ENCODE measurements around the gene NCAPG2.
"Not testable (repeated sequence)": the region's sequence is repeated elsewhere in the genome, so short reads cannot be mapped to it uniquely, and the experiment has no call there.

Gene NCAPG2

DNA sequence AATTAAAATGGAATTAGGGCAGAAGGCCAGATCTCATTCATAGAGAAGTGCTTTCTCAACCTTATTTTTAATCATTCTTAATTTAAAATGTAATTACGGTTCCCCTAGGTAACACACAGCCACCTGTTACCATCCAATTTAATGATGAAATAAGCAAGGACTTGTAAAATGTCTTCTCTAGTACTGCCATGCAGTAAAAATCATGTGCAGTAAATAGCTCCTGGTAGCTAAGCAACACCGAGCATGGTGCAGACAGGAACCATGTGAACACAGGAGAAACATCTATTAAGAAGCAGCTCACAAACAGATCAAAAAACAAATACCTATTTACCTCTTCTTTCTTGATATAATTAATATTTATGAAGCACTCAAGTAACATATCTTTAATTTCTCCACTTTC, 15.1 kb downstream of the NCAPG2 start:
- Histone ChIP-seq H3K36me3 (replicated peaks) (peaks cover 91% of the 10 kb centered on the region), H3K9me3 (no peaks in the 10 kb centered on the region), H3K4me1 (no peaks in the 10 kb centered on the region), H3K27me3 (ENCODE audit: low read depth) (no peaks in the 10 kb centered on the region), H3K4me3 (no peak overlapping the region)
- no peak for DNase-seq (ENCODE audit: low spot score in 2 of 2)
- in situ Hi-C loops (cut with MboI; ENCODE audit: low sequenced_read_pairs) = no loop called here

DNA sequence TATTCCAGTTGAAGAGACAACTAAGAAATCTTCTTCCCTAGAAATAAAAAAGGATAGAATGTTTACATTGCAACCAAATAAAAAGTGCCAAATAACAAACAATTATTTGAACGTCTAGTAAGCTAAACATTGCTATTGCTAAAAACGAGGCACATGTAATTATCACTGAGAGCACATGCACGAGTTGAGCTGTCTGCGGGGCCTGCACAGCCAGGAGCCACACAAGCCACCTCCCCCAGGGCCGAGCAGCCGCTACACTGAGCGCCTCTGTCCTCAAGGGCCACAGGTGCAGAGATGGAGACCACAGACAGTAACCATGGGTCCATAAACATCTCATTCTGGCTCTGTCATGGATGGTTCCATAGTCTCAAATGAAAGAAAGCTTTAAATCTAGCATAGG, 17.2 kb downstream of the NCAPG2 start:
- Histone ChIP-seq H3K36me3 (replicated peaks) (peaks cover 91% of the 10 kb centered on the region), H3K9me3 (no peaks in the 10 kb centered on the region), H3K27me3 (ENCODE audit: low read depth) (no peaks in the 10 kb centered on the region), H3K4me3 (no peak overlapping the region), H3K4me1 (no peaks in the 10 kb centered on the region)
- in situ Hi-C loops (cut with MboI; ENCODE audit: low sequenced_read_pairs) = no loop called here
- no peak for DNase-seq (ENCODE audit: low spot score in 2 of 2)

DNA sequence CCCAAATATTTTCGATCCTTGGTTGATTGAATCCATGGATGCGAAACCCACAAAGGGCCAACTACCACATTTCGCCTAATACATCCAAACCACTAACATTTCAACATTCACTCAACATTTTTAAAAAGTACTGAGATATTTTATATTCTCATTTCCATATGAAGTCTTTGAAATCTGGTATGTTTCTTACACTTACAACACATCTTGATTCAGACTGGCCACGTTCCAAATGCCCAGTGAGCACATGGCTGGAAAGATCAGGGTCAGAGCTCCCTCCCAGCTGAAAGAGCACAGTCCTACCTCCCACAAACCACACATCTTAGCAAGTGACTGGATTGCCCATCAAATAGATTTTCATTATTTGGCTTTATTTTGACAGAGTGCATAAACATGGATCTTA, 18.9 kb downstream of the NCAPG2 start:
- Histone ChIP-seq H3K36me3 (replicated peaks) (peaks cover 80% of the 10 kb centered on the region), H3K4me3 (no peak overlapping the region), H3K9me3 (no peaks in the 10 kb centered on the region), H3K27me3 (ENCODE audit: low read depth) (no peaks in the 10 kb centered on the region), H3K4me1 (no peaks in the 10 kb centered on the region)
- in situ Hi-C loops (cut with MboI; ENCODE audit: low sequenced_read_pairs) = no loop called here
- DNase-seq (ENCODE audit: low spot score in 2 of 2) = no peak

DNA sequence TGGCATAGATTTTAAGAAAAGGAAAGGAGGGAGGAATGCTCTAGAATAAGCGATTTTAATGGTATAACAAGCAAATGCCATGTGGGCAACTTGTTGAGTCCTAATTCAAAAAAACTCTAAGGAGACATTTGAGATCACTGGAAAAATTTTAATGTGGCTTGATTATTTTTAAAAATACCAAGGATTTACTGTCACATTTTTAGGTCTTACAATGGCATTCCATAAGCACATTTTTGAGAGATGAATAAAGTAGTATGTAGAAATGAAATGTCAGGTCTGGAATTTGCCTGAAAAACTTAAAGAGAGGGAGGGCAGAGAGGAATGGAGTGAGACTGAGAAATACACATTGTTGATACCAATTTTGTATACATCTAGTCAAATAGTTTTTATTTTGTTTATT, 20.3 kb downstream of the NCAPG2 start:
- Histone ChIP-seq H3K9me3 (no peaks in the 10 kb centered on the region), H3K27me3 (ENCODE audit: low read depth) (no peaks in the 10 kb centered on the region), H3K4me3 (no peak overlapping the region), H3K36me3 (replicated peaks) (peaks cover 77% of the 10 kb centered on the region), H3K4me1 (no peaks in the 10 kb centered on the region)
- in situ Hi-C loops (cut with MboI; ENCODE audit: low sequenced_read_pairs) = no loop called here
- DNase-seq (ENCODE audit: low spot score in 2 of 2) = no peak

DNA sequence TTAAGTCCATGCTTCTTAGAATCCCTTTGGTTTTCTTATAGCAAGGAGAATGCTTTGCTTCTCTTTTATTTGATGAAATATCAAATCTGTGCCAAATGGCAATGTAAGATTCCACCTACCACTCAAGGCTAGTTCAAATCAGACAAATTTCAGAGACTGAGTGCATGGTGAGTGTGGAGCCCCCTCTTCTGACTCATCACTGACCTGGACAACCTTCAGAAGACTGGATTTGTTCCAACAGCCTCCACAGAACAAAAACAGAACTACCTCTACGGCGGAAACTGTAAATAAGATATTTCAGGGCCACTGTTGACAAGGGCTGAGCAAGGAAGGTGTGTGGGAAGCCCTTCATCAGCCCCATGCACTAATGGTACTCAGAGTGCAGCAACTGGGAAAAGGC, 21.1 kb downstream of the NCAPG2 start:
- Histone ChIP-seq H3K4me3 (no peak overlapping the region), H3K36me3 (replicated peaks) (peaks cover 79% of the 10 kb centered on the region), H3K9me3 (no peaks in the 10 kb centered on the region), H3K27me3 (ENCODE audit: low read depth) (no peaks in the 10 kb centered on the region), H3K4me1 (no peaks in the 10 kb centered on the region)
- in situ Hi-C loops (cut with MboI; ENCODE audit: low sequenced_read_pairs) = no loop called here
- DNase-seq (ENCODE audit: low spot score in 2 of 2) = no peak

DNA sequence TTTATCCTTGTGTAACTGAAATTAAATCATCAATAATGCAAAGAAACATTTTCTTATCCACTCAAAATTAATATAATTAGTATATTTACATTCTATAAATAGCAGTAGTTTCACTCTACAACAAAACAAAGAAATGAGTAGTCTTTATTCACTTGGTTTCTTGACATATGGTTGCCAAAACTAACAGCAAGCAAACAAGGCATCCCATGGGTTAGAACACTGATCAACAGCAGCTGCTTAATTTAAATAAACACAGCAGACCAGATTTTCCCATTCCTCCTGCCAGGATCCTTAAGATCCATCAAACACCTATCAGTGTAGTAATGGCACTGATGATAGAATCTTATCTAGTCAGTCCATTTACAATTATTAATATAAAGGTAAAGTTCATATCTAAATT, 22.1 kb downstream of the NCAPG2 start:
- Histone ChIP-seq H3K27me3 (ENCODE audit: low read depth) (no peaks in the 10 kb centered on the region), H3K36me3 (replicated peaks) (peaks cover 72% of the 10 kb centered on the region), H3K4me1 (no peaks in the 10 kb centered on the region), H3K4me3 (no peak overlapping the region), H3K9me3 (no peaks in the 10 kb centered on the region)
- in situ Hi-C loops (cut with MboI; ENCODE audit: low sequenced_read_pairs) = no loop called here
- DNase-seq (ENCODE audit: low spot score in 2 of 2) = no peak

DNA sequence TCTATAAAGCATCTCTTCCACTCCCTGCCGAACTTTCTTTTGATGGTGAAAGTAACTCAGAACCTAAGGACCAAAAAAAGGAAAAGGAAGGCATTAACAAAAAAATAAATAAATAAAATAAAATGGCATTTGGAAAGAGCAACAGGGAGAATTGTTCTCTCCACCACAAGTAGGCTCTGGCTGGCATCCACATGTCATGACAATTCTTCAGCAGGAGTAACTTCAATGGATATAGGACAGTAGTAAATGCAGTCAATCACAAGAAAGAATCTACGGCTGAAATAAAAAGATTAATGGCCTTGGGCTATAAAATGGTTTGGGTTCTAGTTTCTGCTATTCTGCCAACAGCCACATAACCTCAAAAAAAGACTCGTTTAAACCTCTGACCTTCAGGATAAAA, 23.9 kb downstream of the NCAPG2 start:
- Histone ChIP-seq H3K4me3 (no peak overlapping the region), H3K36me3 (replicated peaks) (peaks cover 69% of the 10 kb centered on the region), H3K27me3 (ENCODE audit: low read depth) (no peaks in the 10 kb centered on the region), H3K9me3 (no peaks in the 10 kb centered on the region), H3K4me1 (no peaks in the 10 kb centered on the region)
- in situ Hi-C loops (cut with MboI; ENCODE audit: low sequenced_read_pairs) = no loop called here
- no peak for DNase-seq (ENCODE audit: low spot score in 2 of 2)

DNA sequence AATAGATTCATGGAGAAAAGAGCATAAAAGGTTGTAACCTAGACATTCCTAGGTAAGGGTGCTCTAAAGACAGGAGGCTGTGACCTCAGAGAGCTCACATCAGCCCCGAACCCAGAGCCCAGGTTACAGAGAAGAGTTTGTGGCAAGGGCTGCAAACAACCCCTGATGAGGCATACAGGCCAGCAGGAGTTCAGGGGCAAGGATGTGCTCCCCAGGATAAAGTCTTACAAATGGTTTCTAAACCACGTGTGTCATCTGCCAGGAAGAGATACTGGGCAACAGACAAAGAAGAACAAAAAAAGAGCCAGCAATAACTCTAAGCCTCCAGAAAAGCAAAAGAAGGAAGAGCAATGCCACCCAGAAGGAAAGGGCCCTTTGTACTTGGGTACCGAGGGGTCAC, 27.7 kb downstream of the NCAPG2 start:
- no peaks in the 10 kb centered on the region for H3K27me3 ChIP-seq (ENCODE audit: low read depth)
- no peaks in the 10 kb centered on the region for H3K9me3 ChIP-seq
- no peaks in the 10 kb centered on the region for H3K4me1 ChIP-seq
- H3K36me3 ChIP-seq (replicated peaks) = peaks cover 74% of the 10 kb centered on the region
- no peak overlapping the region for H3K4me3 ChIP-seq
- no peak for DNase-seq (ENCODE audit: low spot score in 2 of 2)
- in situ Hi-C loops (cut with MboI; ENCODE audit: low sequenced_read_pairs) = no loop called here

DNA sequence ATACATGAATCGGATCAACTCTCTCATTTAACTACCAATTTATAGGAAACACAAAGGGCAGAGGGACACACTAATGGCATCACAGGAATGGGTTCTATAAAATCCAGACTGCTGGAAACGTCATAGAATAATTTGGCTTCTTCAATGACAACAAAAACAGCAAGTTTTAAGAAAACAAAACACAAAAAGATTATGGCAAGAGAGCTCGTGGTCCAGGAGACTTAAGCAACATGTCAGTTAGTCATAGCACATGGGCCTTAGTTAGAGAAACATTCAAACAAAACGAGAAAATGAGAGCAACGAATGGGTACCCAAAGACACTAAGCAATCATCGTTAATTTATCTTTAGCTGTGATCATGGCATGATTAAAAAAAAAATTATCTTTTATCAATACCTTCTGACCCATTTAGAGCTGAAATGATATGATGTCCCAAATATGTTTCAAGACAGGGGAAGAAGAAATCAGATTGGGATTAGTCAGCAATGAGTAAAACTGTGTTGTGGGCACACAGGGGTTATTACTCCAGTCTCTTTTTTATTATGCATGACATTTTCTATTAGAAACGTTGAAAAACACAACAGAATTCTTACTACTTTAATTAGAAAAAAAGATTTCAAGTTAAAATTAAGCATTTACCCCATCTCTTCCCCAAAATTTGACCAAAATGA, 28.3 kb downstream of the NCAPG2 start:
- DNase-seq (ENCODE audit: low spot score in 2 of 2) = no peak
- H3K36me3 ChIP-seq (replicated peaks) = peaks cover 76% of the 10 kb centered on the region
- in situ Hi-C loops (cut with MboI; ENCODE audit: low sequenced_read_pairs) = no loop called here

DNA sequence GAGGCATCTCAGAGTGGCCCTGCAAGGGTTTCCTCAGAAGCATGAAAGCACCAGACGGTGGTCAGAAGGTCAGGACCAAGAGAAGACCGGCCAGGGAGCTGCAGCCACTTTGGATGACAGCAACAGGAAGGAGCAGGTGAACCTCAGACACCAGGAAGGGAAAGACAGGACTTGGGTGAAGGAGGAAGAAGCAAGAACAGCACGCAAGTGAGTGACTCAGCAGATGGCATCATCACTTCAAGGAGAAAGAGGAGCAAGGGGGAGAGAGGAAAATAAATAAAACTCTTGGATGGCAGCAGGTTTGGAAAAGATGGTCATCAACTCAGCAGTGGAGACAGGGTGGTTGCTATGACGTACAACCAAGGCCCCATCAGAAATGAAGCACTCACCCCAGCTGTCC, 31.6 kb downstream of the NCAPG2 start:
- Histone ChIP-seq H3K4me1 (no peaks in the 10 kb centered on the region), H3K9me3 (no peaks in the 10 kb centered on the region), H3K4me3 (no peak overlapping the region), H3K27me3 (ENCODE audit: low read depth) (no peaks in the 10 kb centered on the region), H3K36me3 (replicated peaks) (peaks cover 69% of the 10 kb centered on the region)
- in situ Hi-C loops (cut with MboI; ENCODE audit: low sequenced_read_pairs) = no loop called here
- no peak for DNase-seq (ENCODE audit: low spot score in 2 of 2)

More for the DNA sequence above, 28.3 kb downstream of the NCAPG2 start:
- no peak overlapping the region for H3K4me3 ChIP-seq
- no peaks in the 10 kb centered on the region for H3K4me1 ChIP-seq
- no peaks in the 10 kb centered on the region for H3K9me3 ChIP-seq
- H3K27me3 ChIP-seq (ENCODE audit: low read depth) = no peaks in the 10 kb centered on the region

DNA sequence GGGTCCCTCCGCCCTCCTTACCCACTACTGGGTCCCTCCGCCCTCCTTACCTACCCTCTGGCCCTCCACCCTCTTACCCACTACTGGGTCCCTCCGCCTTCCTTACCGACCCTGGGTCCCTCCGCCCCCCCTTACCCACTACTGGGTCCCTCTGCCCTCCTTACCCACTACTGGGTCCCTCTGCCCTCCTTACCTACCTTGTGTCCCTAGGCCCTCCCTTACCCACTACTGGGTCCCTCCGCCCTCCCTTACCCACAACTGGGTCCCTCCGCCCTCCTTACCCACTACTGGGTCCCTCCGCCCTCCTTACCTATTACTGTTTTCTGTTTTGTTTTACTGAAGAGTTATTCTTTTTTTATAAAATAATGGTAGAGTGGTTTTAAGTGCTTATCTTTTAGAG, 36.5 kb downstream of the NCAPG2 start:
- H3K27me3 ChIP-seq (ENCODE audit: low read depth); in situ Hi-C loops (cut with MboI; ENCODE audit: low sequenced_read_pairs): not testable (repeated sequence)
- peaks cover 56% of the 10 kb centered on the region for H3K36me3 ChIP-seq (replicated peaks)

DNA sequence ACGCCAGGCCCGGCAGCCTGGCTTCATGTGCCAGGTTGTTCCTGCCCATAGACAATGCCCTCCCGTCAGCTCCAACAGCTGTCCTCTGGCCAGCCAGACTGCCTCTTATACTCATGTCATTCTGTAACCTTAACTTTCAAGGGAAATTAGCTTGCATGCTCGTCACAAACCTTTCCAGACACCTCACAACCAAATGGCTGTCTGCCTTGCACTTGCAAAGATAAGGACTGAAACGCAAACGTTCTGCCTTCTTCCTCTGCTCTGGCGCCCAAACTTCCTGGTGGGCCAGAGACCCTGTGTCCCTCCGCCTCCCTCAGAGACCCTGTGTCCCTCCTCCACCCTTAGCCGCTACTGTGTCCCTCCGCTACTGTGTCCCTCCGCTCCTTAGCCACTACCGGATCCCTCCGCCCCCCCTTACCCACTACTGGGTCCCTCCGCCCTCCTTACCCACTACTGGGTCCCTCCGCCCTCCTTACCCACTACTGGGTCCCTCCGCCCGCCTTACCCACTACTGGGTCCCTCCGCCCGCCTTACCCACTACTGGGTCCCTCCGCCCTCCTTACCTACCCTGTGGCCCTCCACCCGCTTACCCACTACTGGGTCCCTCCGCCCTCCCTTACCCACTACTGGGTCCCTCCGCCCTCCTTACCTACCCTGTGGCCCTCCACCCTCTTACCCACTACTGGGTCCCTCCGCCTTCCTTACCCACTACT, 37.5 kb downstream of the NCAPG2 start:
- peaks cover 59% of the 10 kb centered on the region for H3K36me3 ChIP-seq (replicated peaks)
- H3K4me1 ChIP-seq; in situ Hi-C loops (cut with MboI; ENCODE audit: low sequenced_read_pairs); H3K4me3 ChIP-seq; DNase-seq (ENCODE audit: low spot score in 2 of 2); H3K27me3 ChIP-seq (ENCODE audit: low read depth); H3K9me3 ChIP-seq: not testable (repeated sequence)

More for the DNA sequence above, 36.5 kb downstream of the NCAPG2 start:
- H3K9me3 ChIP-seq; H3K4me3 ChIP-seq; H3K4me1 ChIP-seq; DNase-seq (ENCODE audit: low spot score in 2 of 2): not testable (repeated sequence)

DNA sequence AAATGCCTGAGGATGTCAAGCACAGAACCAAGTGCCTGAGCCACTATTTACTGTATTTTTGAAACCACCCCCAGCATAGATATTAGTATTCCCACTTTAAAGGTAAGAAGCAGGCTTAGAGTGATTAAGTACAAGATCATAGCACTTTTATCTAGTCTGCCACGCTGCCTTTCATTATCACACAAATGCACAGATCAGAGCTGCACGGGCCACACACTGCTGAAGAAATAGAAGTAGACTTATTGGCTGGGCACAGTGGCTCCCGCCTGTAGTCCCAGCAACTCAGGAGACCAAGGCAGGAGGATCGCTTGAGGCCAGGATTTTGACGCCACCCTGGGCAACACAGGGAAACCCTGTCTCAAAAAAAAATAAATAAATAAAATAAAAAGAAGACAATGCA, 38.2 kb downstream of the NCAPG2 start:
- Histone ChIP-seq H3K4me3 (no peak overlapping the region), H3K36me3 (replicated peaks) (peaks cover 65% of the 10 kb centered on the region), H3K27me3 (ENCODE audit: low read depth) (no peaks in the 10 kb centered on the region), H3K9me3 (no peaks in the 10 kb centered on the region), H3K4me1 (no peaks in the 10 kb centered on the region)
- no peak for DNase-seq (ENCODE audit: low spot score in 2 of 2)
- in situ Hi-C loops (cut with MboI; ENCODE audit: low sequenced_read_pairs) = no loop called here

DNA sequence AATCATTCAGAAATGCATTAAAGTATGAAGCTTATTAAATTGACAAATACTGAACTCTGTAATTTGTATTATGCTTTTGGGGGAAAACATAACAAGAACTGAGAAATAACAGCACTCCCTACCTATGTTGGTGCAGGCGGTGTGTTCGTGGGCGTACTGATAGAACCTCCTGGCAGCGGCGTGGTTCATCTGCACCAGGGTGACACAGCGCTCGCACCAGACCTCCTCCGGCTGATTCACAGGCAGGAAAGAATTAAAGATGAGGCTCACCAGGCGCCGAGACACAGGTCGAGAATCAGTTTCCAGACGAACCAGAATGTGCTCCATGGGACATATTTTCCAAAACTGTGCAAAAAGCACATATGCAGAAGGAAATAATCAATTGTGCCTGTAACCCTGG, 40.2 kb downstream of the NCAPG2 start:
- H3K9me3 ChIP-seq = no peaks in the 10 kb centered on the region
- H3K4me1 ChIP-seq = no peaks in the 10 kb centered on the region
- H3K4me3 ChIP-seq = no peak overlapping the region
- in situ Hi-C loops (cut with MboI; ENCODE audit: low sequenced_read_pairs) = no loop called here
- no peak for DNase-seq (ENCODE audit: low spot score in 2 of 2)
- H3K27me3 ChIP-seq (ENCODE audit: low read depth) = no peaks in the 10 kb centered on the region
- H3K36me3 ChIP-seq (replicated peaks) = peaks cover 59% of the 10 kb centered on the region

DNA sequence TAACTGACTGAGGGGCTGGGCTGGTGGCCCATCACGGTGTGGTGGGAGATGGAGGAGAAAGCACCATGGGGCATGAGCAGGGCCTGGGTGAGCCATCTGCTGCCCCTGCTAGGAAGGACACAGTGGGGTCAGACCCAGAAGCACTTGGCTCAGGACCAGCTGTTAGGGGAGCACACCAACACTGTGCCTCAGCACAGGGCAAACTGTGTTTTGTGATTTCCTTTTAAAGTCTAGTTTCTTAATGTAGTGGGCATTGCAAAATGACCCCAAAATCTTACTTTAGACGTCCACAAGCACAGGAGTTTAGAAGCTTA, 41.2 kb downstream of the NCAPG2 start:
- Histone ChIP-seq H3K36me3 (replicated peaks) (peaks cover 53% of the 10 kb centered on the region), H3K9me3 (no peaks in the 10 kb centered on the region), H3K4me1 (peaks cover 4% of the 10 kb centered on the region), H3K4me3 (no peak overlapping the region), H3K27me3 (ENCODE audit: low read depth) (no peaks in the 10 kb centered on the region)
- no peak for DNase-seq (ENCODE audit: low spot score in 2 of 2)
- in situ Hi-C loops (cut with MboI; ENCODE audit: low sequenced_read_pairs) = no loop called here

Data from HAP-1 (cell line).